SH-SY5Y (cell line): ENCODE results near the gene POLRMT.

Experiments used
- GATA2 ChIP-seq: IDR thresholded peaks from 2 replicates; pipeline ENCODE4 v1.6.1; 2011; ENCODE audit warnings: mild to moderate bottlenecking, low read depth, low read length
- GATA3 ChIP-seq: IDR thresholded peaks from 2 replicates; pipeline ENCODE4 v1.6.1; 2011; ENCODE audit warnings: low read depth, mild to moderate bottlenecking, low read length, moderate library complexity

POLRMT gene

DNA sequence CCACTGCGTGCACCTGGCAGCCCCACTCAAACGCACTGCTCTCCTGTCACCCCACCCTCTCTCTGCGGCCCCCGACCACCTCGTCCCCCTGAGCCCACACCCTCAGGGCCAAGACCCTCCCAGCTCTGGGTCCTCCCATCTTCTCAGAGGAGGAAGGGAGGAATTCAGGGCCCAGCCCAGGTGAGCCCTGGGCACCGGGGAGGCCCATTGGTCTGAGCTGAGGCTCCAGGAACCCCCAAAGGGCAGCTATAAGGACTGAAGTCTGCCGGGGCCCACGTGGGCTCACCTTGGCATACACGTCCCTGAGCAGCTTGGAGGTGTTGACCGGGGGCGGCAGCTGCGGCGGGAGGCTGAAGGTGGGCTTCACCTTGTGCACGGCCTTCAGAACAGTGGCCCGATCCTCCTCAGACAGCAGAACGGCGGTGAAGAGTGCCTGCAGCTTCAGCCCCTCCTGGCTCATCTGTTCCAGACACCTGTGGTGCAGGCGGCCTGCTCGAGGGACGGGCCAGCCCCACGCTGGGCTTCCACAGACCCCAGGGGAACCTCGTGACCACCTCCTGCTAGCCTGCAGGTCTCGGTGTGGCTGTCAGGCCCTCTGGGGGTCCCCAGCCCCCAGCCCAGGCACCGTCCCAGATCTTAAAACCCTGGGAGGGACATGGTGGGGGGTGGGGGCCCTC lies 8.8 kb downstream of the POLRMT start:
- TF ChIP-seq GATA2: no peak
- TF ChIP-seq GATA3: no peak

DNA sequence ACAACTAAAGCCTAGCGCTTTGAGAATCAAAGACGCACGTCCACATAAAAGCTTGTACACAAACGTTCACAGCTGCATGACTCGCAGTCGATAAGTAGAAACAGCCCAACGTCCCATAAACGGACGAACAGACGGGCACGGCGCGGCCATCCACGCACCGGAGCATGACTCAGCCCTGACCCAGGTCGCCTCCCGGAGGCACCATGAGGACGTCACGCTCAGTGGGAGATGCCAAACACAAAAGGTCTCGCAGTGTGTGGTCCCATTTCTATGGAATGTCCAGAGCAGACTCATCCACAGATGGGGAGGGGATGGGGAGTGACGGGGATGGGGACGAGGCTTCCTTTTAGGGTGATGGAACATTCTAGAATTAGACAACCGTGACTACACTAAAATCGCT lies 9.4 kb downstream of the POLRMT start:
- TF ChIP-seq GATA2 (no peak), GATA3 (no peak)

DNA sequence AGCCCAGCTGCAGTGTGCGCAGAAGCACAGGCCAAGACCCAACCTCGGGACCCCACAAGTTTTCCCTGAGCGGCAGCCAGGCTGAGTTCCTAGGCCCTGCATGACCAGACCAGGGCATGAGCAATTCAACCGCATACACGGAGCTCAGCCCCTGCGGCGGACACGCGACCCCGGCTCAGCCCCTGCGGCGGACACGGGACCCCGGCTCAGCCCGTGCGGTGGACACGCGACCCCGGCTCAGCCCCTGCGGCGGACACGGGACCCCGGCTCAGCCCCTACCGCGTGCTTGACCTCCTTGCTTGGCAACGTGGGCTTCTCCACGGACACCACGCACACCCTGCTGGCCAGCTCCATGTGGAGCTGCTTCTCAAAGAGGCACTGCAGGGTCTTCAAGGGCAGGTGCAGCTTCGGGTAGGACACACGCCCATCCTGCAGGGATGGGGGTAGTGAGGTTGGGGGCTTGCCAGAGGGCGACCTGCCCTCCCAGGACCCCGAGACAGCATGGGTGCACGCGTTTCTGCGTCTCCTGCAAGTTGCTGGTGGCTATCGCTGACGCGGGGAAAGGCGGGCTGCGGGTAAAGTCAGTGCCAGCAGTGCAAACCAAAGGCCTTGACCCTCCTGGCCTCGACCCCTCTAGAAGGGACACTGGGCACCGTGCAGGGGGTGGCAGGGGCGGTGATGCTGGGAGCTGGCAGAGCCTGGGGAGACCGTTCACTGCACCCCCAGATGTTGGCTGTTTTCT lies 10.0 kb downstream of the POLRMT start:
- TF ChIP-seq GATA2: no peak
- no peak for TF ChIP-seq GATA3

DNA sequence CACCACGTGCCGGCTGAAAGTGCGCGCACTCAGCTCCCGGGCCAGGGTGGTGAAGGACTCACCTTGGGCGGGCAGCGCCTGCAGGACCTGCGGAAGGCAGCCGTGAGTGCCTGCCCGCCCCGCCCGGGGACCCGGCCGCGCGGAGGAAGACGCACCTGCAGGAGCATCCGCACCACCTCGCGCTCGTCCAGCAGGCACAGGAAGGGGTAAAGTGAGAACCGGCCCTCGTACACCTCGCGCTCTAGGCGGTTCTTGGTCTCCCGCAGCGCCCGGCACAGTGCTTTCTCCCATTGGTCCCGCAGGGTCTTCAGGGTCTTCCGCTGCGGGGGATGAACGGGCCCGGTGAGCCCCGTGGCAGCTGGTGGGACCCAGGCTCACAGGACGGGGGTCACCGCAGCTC lies 10.7 kb downstream of the POLRMT start:
- TF ChIP-seq GATA3: no peak
- no peak for TF ChIP-seq GATA2

DNA sequence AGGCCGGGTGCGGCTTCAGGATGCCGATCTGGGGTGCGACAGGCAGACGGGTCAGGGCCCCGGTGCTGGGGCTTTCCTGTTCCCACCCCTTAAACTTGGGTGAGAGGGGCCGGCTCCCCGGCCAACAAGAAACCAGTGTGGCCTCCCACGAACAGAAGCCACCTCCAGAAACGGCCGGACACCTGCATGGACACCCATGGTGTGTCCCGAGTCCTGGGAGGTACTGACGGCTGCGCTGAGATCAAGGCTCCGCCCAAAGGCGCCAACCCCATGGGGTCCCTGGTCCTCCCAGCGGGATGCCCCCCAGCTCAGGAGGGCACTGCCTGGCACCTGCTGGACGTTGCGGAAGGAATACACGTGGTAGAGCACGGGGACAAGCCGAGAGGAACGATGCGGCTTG lies 11.5 kb downstream of the POLRMT start:
- TF ChIP-seq GATA3 (no peak), GATA2 (no peak)

DNA sequence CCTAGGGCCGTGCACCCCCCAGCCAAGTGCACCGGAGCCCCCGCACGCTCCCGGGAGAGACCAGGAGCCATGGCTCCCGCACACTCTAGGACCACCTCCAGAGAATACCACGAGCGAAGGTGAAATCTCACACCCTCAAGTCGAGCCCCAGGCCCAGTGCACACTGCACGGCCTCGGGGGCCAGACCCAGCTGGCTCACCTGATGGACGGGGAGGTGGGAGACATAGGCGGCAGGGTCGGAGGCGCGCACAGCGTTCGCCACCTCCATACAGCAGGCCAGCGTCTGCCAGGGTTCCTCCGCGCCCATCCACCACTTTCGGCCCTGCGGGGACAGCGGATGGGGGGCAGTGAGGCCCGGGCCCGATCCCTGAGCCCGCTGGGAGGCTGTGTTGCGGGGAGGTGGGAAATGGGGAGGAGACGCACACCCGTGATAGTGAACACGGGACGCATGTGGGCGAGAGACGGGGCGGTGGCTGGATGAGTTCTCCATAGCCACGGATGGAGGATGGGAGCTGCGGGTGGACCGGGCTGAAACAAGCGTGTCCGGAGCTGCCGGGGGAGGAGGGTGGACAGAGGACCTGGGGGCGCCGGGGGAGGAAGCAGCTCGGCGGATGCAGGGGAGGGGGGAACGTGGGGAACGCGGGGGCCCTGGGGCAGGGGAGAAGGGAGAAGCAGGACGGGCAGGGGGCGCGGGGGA lies 13.0 kb downstream of the POLRMT start:
- TF ChIP-seq GATA3 (no peak), GATA2 (no peak)

DNA sequence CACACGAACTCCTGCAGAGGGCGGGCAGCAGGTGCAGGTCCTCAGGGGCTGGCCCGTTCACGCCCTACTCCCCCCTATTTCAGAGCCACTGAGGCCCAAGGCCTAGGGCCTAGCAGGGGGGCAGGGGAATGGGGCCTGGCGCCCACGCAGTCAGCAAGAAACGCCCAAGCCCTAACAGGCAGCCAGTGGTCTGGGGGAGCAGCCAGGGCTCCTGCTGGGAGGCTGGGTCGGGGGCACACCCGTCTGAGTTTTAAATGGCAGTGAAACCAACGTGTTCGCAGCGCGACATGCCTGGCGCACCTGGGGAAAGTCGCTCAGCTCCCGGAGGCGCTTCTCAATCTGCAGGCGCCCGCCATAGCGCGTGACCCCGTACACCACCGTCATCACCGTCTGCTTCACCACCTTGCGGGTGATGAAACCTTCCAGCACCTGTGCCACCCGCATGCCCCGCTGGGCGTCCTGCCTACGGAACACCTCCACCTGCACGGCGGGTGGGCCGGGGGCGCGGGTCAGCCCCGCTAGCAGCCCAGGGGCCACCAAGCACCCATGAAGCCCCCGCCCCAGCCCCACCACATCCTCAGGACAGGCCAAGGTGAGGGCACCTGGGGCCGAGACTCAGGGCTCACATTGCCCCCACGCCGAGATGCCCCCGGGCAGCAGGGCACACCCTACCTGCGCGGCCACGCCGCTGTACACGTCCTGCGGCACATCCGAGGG lies 13.9 kb downstream of the POLRMT start:
- TF ChIP-seq GATA2: no peak
- TF ChIP-seq GATA3: no peak

DNA sequence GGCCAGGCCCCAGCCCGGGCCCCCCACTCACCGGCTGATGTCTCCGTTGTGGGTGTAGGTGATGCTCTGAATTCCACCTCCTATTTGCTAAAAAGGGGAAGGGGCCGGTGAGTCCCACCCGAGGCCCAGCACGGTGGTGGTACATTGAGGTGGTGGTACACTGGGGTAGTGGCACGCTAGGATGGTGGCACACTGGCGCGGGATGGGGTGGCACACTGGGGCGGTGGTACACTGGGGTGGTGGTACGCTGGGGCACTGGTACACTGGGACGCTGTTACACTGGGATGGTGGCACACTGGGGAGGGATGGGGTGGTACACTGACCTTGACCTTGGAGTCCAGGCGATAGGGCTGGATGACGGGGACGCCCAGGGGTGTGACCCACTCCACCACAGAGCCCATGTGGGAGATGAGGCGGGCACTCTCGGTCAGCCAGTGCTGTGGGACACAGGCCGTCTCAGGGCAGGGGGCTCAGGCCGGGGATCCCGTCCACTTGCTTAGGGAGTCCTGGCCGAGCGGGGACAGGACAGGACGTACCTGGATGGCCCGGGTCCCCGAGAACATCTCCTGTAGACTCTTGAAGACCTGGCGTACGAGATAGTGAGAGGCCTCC lies 14.6 kb downstream of the POLRMT start:
- TF ChIP-seq GATA2: no peak
- TF ChIP-seq GATA3: no peak

DNA sequence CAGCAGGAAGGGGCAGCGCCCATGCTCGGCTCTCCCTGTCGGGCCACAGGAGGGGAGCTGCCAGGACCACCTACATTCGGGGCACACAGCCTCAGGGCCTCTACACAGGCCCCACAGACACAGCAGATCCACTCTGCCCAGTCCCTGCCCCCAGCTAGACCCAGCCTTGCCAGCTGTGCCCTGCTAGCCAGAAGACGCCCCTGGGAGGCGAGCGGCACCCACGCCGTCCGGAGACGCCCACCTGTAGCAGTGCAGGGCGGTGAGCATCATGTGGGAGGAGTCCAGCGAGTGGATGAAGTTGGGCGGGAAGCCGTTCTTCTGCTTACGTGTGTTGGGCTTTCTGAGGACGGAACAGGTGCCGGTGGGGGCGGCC lies 15.1 kb downstream of the POLRMT start:
- no peak for TF ChIP-seq GATA3
- TF ChIP-seq GATA2: no peak

DNA sequence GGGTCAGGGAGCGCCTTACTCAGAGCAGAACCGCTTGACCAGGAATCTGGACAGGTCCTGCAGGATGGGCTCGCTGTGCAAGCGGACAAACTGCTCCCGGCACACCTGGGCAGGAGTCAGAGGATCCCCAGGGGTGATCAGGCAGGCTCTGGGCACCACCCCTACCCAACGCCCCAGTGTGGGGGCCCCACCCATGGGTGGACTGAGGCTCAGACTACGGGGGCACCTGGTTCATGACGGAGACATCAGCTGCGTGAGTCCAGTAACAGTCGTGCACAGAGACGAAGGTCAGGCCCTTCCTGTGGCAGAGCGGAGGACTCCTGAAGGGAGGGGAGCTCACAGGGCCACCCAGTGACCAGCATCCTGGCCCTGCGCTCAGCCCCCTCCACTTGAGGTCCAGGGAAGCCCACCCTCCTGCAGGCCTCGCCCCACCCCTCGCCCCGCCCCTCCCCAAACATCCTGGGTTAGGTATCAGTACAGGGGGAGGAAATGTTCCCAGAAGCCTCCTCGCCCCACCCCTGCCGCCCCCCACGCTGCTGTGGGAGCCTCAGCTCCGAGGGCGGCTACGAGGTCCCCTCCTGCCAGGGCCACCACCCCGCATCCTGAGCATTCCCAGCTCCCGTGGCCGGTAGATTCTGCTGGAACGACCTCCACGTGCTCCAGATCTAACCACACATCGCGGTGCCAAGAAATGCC lies 15.6 kb downstream of the POLRMT start:
- TF ChIP-seq GATA2 (no peak), GATA3 (no peak)

DNA sequence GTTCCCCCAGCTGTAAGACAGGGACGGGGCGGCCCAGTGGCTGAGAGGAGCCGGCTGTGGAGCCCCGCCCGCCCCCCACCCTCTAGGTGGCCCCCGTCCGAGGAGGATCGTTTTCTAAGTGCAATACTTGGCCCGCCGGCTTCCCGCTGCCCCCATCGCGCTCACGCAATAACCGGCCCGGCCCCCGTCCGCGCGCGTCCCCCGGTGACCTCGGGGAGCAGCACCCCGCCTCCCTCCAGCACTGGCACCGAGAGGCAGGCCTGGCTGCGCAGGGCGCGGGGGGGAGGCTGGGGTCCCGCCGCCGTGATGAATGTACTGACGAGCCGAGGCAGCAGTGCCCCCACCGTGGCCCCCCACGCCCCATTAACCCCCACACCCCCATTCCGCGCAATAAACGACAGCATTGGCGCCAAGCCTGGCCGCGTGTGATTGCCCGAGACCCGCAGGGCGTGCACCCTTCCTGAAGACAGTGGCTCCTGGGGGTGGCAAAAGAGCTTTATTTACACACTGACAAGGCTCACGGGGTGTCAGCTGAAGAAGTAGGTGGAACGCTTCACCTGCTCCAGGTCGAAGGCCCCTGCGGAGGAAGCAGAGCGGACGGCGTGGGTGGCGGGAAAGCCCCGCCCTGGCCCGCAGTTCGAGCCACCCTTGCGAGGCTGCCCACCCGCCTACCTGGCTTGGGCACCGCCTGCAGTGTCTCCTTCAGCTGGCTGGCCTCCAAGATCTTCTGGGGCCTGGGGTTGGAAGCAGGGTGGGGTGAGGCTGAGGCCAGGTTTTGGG lies 16.4 kb downstream of the POLRMT start:
- TF ChIP-seq GATA3: no peak
- TF ChIP-seq GATA2: no peak

DNA sequence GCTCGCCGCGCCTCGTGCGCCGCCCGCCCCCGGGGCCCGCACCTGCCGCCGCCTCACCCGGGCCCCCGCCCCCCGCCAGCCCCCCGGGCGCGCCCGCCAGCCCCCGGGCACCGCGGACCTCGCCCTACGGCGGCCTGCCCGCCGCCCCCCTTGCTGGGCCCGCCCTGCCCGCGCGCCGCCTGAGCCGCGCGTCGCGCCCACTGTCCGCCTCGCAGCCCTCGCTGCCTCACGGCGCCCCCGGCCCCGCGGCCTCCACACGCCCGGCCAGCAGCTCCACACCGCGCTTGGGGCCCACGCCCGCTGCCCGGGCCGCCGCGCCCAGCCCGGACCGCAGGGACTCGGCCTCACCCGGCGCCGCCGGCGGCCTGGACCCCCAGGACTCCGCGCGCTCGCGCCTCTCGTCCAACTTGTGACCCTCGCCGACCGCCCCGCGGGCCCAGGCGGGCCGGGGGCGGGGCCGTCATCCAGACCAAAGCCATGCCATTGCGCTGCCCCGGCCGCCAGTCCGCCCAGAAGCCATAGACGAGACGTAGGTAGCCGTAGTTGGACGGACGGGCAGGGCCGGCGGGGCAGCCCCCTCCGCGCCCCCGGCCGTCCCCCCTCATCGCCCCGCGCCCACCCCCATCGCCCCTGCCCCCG lies 17.2 kb downstream of the POLRMT start:
- TF ChIP-seq GATA3: no peak
- no peak for TF ChIP-seq GATA2
